H1 (cell line): Measurements from ENCODE around the gene CAMTA1. TPM values are rescaled to one million over a fixed set of nuclear protein-coding genes. Genes with fewer than 3 reads are reported as not detected.
"Not testable (repeated sequence)": the region's sequence is repeated elsewhere in the genome, so short reads cannot be mapped to it uniquely, and the experiment has no call there.

Source experiments
- CTCF ChIA-PET: fragments of 300-600 bp; sonication (Branson Sonifier 250); formaldehyde crosslinking; loops from one replicate; lab custom pipeline; 2021; ENCODE audit not compliant: partially characterized antibody; lab: Charles Lee
- POLR2A ChIA-PET: fragments of 300-600 bp; sonication (Branson Sonifier 250); formaldehyde crosslinking; loops from one replicate; lab custom pipeline; 2021; ENCODE audit warnings: inconsistent platforms; ENCODE audit not compliant: partially characterized antibody; lab: Charles Lee
- DNase-seq, 2 experiments: peaks; one replicate each; pipeline versions ENCODE4 v3.0.0 to v3.0.0-alpha.2; 2010 to 2022; ENCODE audit warnings: low spot score in 2 of 2, low read depth in 1 of 2, mixed read lengths in 1 of 2
- FAIRE-seq: peaks from 2 replicates; lab custom pipeline; 2011; peaks lifted over from hg19 to GRCh38; lab: Jason Lieb, UNC
- H2AFZ ChIP-seq: 2 replicates; pipeline ENCODE4 v1.8.1; 2012; ENCODE audit warnings: low read length, inconsistent platforms
- H2AK5ac ChIP-seq: 2 replicates; pipeline ENCODE4 v1.6.1; 2013; ENCODE audit warnings: low read depth, low read length
- H2BK120ac ChIP-seq: replicated peaks from 2 replicates; pipeline ENCODE3; 2013; ENCODE audit warnings: low read depth, low read length, inconsistent platforms
- H2BK12ac ChIP-seq: 2 replicates; pipeline ENCODE4 v1.6.1; 2013; ENCODE audit warnings: low read depth, low read length
- H2BK15ac ChIP-seq: 2 replicates; pipeline ENCODE4 v1.6.1; 2013; ENCODE audit warnings: low read length
- H2BK20ac ChIP-seq: 2 replicates; pipeline ENCODE4 v1.6.1; 2013; ENCODE audit warnings: low read length
- H2BK5ac ChIP-seq: 2 replicates; pipeline ENCODE4 v1.6.1; 2013; ENCODE audit warnings: low read depth, low read length
- H3K14ac ChIP-seq: 2 replicates; pipeline ENCODE4 v1.6.1; 2013; ENCODE audit warnings: inconsistent platforms; ENCODE audit not compliant: insufficient read length
- H3K18ac ChIP-seq: 2 replicates; pipeline ENCODE4 v1.6.1; 2013; ENCODE audit warnings: low read length; ENCODE audit errors: extremely low read depth
- H3K23ac ChIP-seq: 2 replicates; pipeline ENCODE4 v1.6.1; 2013; ENCODE audit warnings: inconsistent platforms; ENCODE audit not compliant: insufficient read length
- H3K23me2 ChIP-seq: 2 replicates; pipeline ENCODE4 v1.6.1; 2013; ENCODE audit warnings: low read depth, low read length
- H3K27ac ChIP-seq: 2 replicates; pipeline ENCODE4 v1.6.1; 2011; ENCODE audit warnings: low read depth, low read length, inconsistent platforms
- H3K27me3 ChIP-seq, 4 experiments: replicated peaks in 1 of 4; 1 replicate in 1 of 4; 2 replicates in 3 of 4; pipeline versions ENCODE4 v1.6.1 to v1.8.1; 2011 to 2013; ENCODE audit warnings: low read length in 3 of 4, mild to moderate bottlenecking in 3 of 4, inconsistent platforms in 2 of 4, mixed read lengths in 2 of 4, moderate library complexity in 1 of 4; ENCODE audit not compliant: control insufficient read depth in 3 of 4, insufficient read depth in 3 of 4; ENCODE audit errors: extremely low read depth in 1 of 4
- H3K36me3 ChIP-seq, 4 experiments: 2 replicates each; pipeline versions ENCODE4 v1.6.1 to v1.8.1; 2011 to 2013; ENCODE audit warnings: mild to moderate bottlenecking in 4 of 4, low read length in 3 of 4, moderate library complexity in 2 of 4, control low read depth in 1 of 4, inconsistent platforms in 1 of 4; ENCODE audit not compliant: insufficient read depth in 4 of 4, control insufficient read depth in 2 of 4
- H3K4ac ChIP-seq: replicated peaks from 2 replicates; pipeline ENCODE3; 2013; ENCODE audit warnings: low read length, low read depth, mixed read lengths, inconsistent platforms; ENCODE audit not compliant: insufficient read length
- H3K4me1 ChIP-seq, 4 experiments: replicated peaks in 1 of 4; 1 replicate in 1 of 4; 2 replicates in 3 of 4; pipeline versions ENCODE4 v1.6.1 to v1.8.1; 2011 to 2013; ENCODE audit warnings: low read length in 3 of 4, inconsistent platforms in 2 of 4, mixed read lengths in 1 of 4; ENCODE audit not compliant: insufficient read depth in 4 of 4, control insufficient read depth in 3 of 4
- H3K4me2 ChIP-seq, 2 experiments: 2 replicates each; pipeline versions ENCODE4 v1.6.1 to v1.8.1; 2011 to 2013; ENCODE audit warnings: low read depth in 2 of 2, low read length in 2 of 2, control low read depth in 1 of 2, inconsistent platforms in 1 of 2, mild to moderate bottlenecking in 1 of 2; ENCODE audit not compliant: insufficient read depth in 1 of 2
- H3K4me3 ChIP-seq, 4 experiments: fragments of 200-600, 300-600 bp in 1 of 4; sonication (generic), shearing (Covaris generic), sonication (Bioruptor Twin) in 1 of 4; 2 replicates each; pipeline versions ENCODE4 v1.5.1 to v1.8.1; 2011 to 2016; ENCODE audit warnings: low read length in 4 of 4, low read depth in 3 of 4, control low read depth in 2 of 4, inconsistent platforms in 2 of 4, mild to moderate bottlenecking in 2 of 4, mixed read lengths in 1 of 4, moderate library complexity in 1 of 4; ENCODE audit not compliant: insufficient read depth in 2 of 4; ENCODE audit errors: extremely low read depth in 1 of 4
- H3K56ac ChIP-seq: replicated peaks from 2 replicates; pipeline ENCODE3; 2013; ENCODE audit warnings: low read depth, mild to moderate bottlenecking, mixed read lengths, low read length, inconsistent platforms; ENCODE audit not compliant: insufficient read length
- H3K79me1 ChIP-seq: 2 replicates; pipeline ENCODE4 v1.6.1; 2013; ENCODE audit warnings: low read depth, low read length, control low read depth
- H3K79me2 ChIP-seq, 2 experiments: 2 replicates each; pipeline versions ENCODE4 v1.6.1 to v1.8.1; 2012 to 2013; ENCODE audit warnings: low read length in 2 of 2, mild to moderate bottlenecking in 2 of 2, inconsistent platforms in 1 of 2; ENCODE audit not compliant: insufficient read depth in 2 of 2, control insufficient read depth in 1 of 2
- H3K9ac ChIP-seq, 4 experiments: replicated peaks in 1 of 4; 1 replicate in 1 of 4; 2 replicates in 3 of 4; pipeline versions ENCODE4 v1.6.1 to v1.8.1; 2011 to 2013; ENCODE audit warnings: low read depth in 3 of 4, low read length in 3 of 4, control low read depth in 2 of 4, mild to moderate bottlenecking in 2 of 4, moderate library complexity in 2 of 4, inconsistent platforms in 1 of 4; ENCODE audit errors: extremely low read depth in 1 of 4
- H3K9me3 ChIP-seq, 2 experiments: 2 replicates each; pipeline versions ENCODE4 v1.6.1 to v1.8.1; 2012 to 2013; ENCODE audit warnings: mild to moderate bottlenecking in 2 of 2, moderate library complexity in 2 of 2, control low read depth in 1 of 2, inconsistent platforms in 1 of 2, low read depth in 1 of 2, low read length in 1 of 2, mixed read lengths in 1 of 2; ENCODE audit not compliant: insufficient read depth in 2 of 2
- H4K20me1 ChIP-seq, 2 experiments: replicated peaks in 1 of 2; 2 replicates each; pipeline versions ENCODE3 to v1.8.1; 2011 to 2013; ENCODE audit warnings: inconsistent platforms in 2 of 2, low read length in 2 of 2, mild to moderate bottlenecking in 1 of 2; ENCODE audit not compliant: insufficient read depth in 2 of 2, control insufficient read depth in 1 of 2
- H4K5ac ChIP-seq: 2 replicates; pipeline ENCODE4 v1.6.1; 2013; ENCODE audit warnings: low read length, low read depth, mixed read lengths, inconsistent platforms; ENCODE audit not compliant: insufficient read length
- H4K8ac ChIP-seq: 2 replicates; pipeline ENCODE4 v1.8.0; 2013; ENCODE audit warnings: mild to moderate bottlenecking, moderate library complexity, low read length, inconsistent platforms; ENCODE audit not compliant: insufficient read depth; ENCODE audit errors: extremely low read depth
- H4K91ac ChIP-seq: replicated peaks from 2 replicates; pipeline ENCODE3; 2013; ENCODE audit warnings: low read length, mixed read lengths, inconsistent platforms; ENCODE audit not compliant: insufficient read length
- ASH2L ChIP-seq: fragments of 200-600, 300-600 bp; sonication (generic); IDR thresholded peaks from one replicate; pipeline ENCODE4 v1.7.1; 2017; ENCODE audit warnings: low read length
- CEBPB ChIP-seq: IDR thresholded peaks from 2 replicates; pipeline ENCODE4 v1.6.1; 2012; ENCODE audit warnings: low read depth, low read length
- HDAC6 ChIP-seq: IDR thresholded peaks from one replicate; pipeline ENCODE4 v1.7.1; 2012; ENCODE audit warnings: low read depth, mild to moderate bottlenecking, inconsistent platforms, low read length, moderate library complexity
- RBBP5 ChIP-seq: IDR thresholded peaks from 2 replicates; pipeline ENCODE4 v1.7.1; 2012; ENCODE audit warnings: low read depth, mild to moderate bottlenecking, inconsistent platforms, low read length, moderate library complexity, borderline replicate concordance
- TAF7 ChIP-seq: optimal IDR thresholded peaks from 2 replicates; pipeline ENCODE3; 2011; ENCODE audit warnings: low read depth, mild to moderate bottlenecking, inconsistent platforms, low read length, moderate library complexity, borderline replicate concordance
- WGBS, 2 experiments: shearing (Covaris generic) in 1 of 2; methylation state at CpG; one replicate each; pipeline versions ENCODE4 v1.1.6 to v1.1.7; 2013 to 2015; ENCODE audit warnings: low lambda C conversion rate in 2 of 2, mixed read lengths in 2 of 2, inconsistent platforms in 1 of 2, low coverage in 1 of 2, missing lambda C conversion rate in 1 of 2; ENCODE audit not compliant: insufficient replicate concordance in 2 of 2, insufficient coverage in 1 of 2, insufficient read length in 1 of 2; ENCODE audit errors: extremely low coverage in 1 of 2, missing lambda C conversion rate in 1 of 2; 5-methylcytosine and 5-hydroxymethylcytosine counted together
- polyA plus RNA-seq, 7 experiments: library from polyadenylated mRNA; depleted of rRNA in 3 of 7; stranded (reverse) in 5 of 7; unstranded in 2 of 7; fragments of >200 nt in 5 of 7; fragments of 200-250 nt in 2 of 7; gene quantifications; 1 replicate in 5 of 7; 2 replicates in 1 of 7; 4 replicates in 1 of 7; pipeline versions ENCODE4 v1.2.1 to v1.2.3, GENCODE V29; 2011 to 2013; ENCODE audit warnings: missing spikeins in 2 of 7, mixed read lengths in 2 of 7
- total RNA-seq: library from RNA; stranded (reverse); fragmentation: NEBNext Ultra II Directional; extraction: Animal tissue kit (Norgen Biotek cat#: 25700); gene quantifications from 2 replicates; pipeline ENCODE4 v1.2.1, GENCODE V29; 2021

CAMTA1 gene
- total and polyA plus RNA-seq, 2 of the 8 experiments (the other 6 are each of a cell fraction or from before 2014, with no cell fraction given) = 65.0 to 119 TPM

GRCh38 chr1:6809461-6809860 is 24.2 kb downstream of the CAMTA1 start (continued):
- no peak for TF ChIP-seq TAF7
- TF ChIP-seq ASH2L = no peak
- TF ChIP-seq RBBP5 = no peak
- no peak for TF ChIP-seq HDAC6
- no peak for TF ChIP-seq CEBPB

DNA sequence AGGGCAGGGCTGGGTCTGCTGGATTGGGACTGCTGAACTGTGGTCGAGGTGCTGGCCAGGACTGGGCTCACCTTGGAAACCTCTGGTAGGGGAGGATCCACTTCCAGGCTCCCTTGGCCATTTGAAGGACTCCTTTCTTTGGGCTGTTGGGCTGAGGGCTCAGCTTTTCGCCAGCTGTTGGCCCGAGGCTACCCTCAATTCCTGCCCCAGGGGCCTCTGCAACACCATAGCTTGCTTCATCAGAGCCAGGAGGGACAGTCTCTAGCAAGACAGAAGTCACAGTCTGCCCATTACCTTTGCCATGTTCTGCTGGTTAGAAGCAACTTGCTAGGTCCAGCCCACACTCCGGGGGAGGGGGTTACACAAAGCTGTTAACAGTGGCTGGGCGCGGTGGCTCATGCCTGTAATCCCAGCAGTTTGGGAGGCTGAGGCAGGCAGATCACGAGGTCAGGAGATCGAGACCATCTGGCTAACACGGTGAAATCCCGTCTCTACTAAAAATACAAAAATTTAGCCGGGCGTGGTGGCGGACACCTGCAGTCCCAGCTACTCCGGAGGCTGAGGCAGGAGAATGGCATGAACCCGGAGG is 25.0 kb downstream of the CAMTA1 start:
- POLR2A ChIA-PET = interaction anchor here (0.6 kb wide), 1 partner anchor 13 kb away, joined by 3 read pairs; no protein-coding TSS in a partner anchor
- H4K5ac ChIP-seq, H2BK20ac ChIP-seq, H2AFZ ChIP-seq, H2AK5ac ChIP-seq, H3K18ac ChIP-seq, H3K4me2 ChIP-seq, H3K27ac ChIP-seq, H3K9me3 ChIP-seq, H4K91ac ChIP-seq, H4K8ac ChIP-seq, H3K36me3 ChIP-seq, H3K9ac ChIP-seq, DNase-seq, H3K23ac ChIP-seq, H2BK15ac ChIP-seq, H3K14ac ChIP-seq, H2BK12ac ChIP-seq, H3K4ac ChIP-seq, H3K27me3 ChIP-seq, FAIRE-seq, H3K23me2 ChIP-seq, H2BK5ac ChIP-seq, H2BK120ac ChIP-seq, H3K56ac ChIP-seq, H3K4me3 ChIP-seq: not testable (repeated sequence)
- 89% methylated on average over 13 of the region's 15 CpGs; no CpG with 5 or more reads in 1 of the 2 experiments for WGBS, 2 experiments
- CTCF ChIA-PET = interaction anchor here (0.6 to 1.6 kb wide), 2 partner anchors 37 to 260 kb away, joined by 3 to 4 read pairs; no protein-coding TSS in a partner anchor
- H3K4me1 ChIP-seq = peaks cover 0 to 10% (median 2%) of the 10 kb centered on the region in 4 experiments; a peak in 3 of 7 replicates
- H3K79me1 ChIP-seq = peaks cover 31% of the 10 kb centered on the region
- peaks cover 18 to 97% of the 10 kb centered on the region in 2 experiments for H3K79me2 ChIP-seq
- H4K20me1 ChIP-seq = peaks cover 12 to 25% of the 10 kb centered on the region in 2 experiments
